C4-2B (cell line): ENCODE data around the gene PHLPP1.

ENCODE experiments used
- ZFX ChIP-seq: fragments of 450-650 bp; IDR thresholded peaks from 2 replicates; pipeline ENCODE4 v1.6.1; 2017
- TF ChIP-seq, protein P1 (sequence below): fragments of 450-650 bp; conservative IDR thresholded peaks from 2 replicates; pipeline ENCODE4 v1.5.1; 2017; ENCODE audit warnings: mild to moderate bottlenecking

- TF ChIP-seq, protein P1, sequence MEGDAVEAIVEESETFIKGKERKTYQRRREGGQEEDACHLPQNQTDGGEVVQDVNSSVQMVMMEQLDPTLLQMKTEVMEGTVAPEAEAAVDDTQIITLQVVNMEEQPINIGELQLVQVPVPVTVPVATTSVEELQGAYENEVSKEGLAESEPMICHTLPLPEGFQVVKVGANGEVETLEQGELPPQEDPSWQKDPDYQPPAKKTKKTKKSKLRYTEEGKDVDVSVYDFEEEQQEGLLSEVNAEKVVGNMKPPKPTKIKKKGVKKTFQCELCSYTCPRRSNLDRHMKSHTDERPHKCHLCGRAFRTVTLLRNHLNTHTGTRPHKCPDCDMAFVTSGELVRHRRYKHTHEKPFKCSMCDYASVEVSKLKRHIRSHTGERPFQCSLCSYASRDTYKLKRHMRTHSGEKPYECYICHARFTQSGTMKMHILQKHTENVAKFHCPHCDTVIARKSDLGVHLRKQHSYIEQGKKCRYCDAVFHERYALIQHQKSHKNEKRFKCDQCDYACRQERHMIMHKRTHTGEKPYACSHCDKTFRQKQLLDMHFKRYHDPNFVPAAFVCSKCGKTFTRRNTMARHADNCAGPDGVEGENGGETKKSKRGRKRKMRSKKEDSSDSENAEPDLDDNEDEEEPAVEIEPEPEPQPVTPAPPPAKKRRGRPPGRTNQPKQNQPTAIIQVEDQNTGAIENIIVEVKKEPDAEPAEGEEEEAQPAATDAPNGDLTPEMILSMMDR, result peak; percentile 71
- TF ChIP-seq ZFX, result no peak
Observed at GRCh38 chr18:62957885-62958472, 242.6 kb downstream of the PHLPP1 start.
